GM18870 (cell line): Measurements from ENCODE around the gene MTUS2.

Experiments
- ATAC-seq: cut with Tn5 transposase; IDR thresholded peaks from one replicate; pipeline ENCODE4 v1.9.1; 2021; ENCODE audit warnings: moderate library complexity; ENCODE audit not compliant: unreplicated experiment

Gene MTUS2

DNA sequence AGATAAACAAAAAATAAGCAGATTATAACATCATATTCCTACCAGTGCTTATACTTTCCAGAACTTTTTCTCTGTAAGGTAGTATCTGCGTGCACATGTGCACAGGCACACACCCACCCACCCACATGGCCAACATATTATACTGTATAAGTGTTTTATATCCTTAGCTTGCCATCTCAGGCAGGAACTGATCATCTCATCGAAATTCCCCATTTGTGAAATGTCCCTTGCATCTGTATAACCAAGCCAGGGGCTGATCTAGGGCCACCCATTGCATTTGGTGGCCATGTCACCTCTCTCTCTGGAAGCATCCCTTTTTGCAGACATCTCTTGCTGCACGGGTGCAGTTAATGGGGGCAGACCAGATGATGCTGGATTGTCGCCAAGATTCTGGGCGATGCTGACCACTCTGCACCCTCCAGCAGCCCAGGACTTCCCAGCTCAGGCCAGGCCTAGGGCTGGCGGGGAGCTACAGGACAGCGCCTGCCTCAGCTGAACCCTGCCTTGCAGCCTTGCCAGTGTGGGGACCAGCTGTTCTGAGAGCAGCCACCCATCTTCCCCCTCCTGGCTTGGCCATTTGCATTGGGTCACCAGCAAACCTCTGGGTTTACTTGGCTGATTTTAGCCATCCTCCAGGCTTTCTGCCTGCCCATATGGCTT, 679.5 kb downstream of the MTUS2 start:
- ATAC-seq, result no peak

- no peak for ATAC-seq
Measured at GRCh38 chr13:29500386-29500785, 680.2 kb downstream of the MTUS2 start.

DNA sequence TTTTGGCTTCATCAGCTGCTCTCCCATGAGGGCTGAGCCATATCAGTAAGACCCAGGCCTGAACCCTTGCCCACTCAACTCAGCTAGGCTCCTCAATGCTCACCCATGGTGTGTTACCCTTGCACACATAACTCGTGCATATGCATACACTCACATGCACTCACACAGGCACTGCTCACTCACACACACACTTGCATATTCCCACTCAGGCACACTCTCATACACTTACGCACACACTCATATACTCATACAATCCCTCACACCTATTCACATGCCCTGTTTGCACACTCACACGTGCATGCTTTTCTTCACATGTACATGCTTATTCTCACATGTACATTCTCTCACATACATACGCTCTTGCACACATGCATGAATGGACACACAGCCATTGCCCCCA, 681.5 kb downstream of the MTUS2 start:
- no peak for ATAC-seq

DNA sequence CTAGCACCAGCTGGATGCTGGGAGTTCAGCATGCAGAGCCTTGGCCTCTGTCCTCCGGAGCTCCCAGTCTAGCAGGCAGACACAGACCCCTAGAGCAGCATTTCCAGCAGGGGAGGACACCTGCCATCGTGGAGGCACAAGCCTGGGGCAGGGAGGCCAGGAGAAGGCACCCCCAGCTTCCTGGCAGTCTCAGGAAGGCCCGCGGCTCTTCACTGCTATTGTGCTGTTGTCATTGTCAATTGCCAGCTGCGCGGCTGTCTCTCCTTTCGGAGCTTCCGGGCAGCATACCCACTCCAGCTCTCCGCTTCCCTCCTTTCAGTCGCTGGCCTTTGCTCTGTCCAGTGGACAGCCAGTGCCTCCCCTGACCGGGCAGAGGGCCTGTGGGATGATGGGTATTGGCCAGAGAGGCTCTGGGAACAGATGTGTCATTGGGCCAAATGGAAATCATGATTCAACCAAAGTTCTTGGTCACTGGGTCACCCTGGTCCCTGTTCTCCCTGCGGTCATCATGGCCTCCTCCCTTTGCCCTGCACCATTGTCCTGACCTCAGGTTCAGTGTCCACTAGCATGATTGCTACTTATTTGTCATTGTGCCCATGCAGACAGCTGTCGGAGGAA, 682.4 kb downstream of the MTUS2 start:
- ATAC-seq, result no peak

DNA sequence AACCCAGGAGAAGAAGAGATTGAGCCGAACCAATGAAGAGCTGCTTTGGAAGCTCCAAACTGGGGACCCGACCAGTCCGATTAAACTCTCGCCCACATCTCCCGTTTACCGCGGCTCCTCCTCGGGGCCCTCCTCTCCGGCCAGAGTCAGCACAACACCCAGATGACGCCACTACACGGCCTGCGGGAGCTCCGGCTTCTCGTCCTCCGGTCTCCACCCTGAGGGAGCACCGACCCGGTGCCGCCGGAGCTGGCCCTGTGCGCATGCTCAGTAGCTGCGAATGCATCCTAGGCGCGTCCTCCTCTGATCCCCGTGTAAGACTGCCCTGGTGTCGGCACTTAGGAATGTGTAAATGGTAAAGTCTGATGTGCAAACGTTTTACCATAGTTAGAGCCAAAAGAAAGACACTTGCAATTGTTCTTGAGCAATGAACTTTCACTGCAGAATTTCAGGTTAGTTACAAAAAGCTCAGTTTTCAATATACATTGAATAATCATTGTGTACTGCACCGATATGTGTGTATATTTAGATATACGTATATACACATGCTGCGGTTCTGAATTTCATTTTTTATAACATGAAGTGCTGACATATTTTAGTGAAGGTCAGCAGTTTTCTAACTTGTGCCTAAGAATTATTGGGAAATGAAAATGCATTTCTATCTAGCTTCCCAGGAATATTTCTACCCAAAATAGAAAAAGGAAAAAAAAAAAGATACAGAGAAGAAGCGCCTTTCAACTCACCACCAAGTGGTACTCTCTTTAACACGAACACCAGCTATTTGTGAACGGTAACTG, 683.1 kb downstream of the MTUS2 start:
- ATAC-seq, result no peak

- ATAC-seq, result no peak
Measured at GRCh38 chr13:29504691-29505090, 684.6 kb downstream of the MTUS2 start.

GRCh38 chr13:29505511-29505910, 685.4 kb downstream of the MTUS2 start:
- ATAC-seq, result no peak

GRCh38 chr13:29505950-29506349, 685.8 kb downstream of the MTUS2 start:
- ATAC-seq, result no peak

DNA sequence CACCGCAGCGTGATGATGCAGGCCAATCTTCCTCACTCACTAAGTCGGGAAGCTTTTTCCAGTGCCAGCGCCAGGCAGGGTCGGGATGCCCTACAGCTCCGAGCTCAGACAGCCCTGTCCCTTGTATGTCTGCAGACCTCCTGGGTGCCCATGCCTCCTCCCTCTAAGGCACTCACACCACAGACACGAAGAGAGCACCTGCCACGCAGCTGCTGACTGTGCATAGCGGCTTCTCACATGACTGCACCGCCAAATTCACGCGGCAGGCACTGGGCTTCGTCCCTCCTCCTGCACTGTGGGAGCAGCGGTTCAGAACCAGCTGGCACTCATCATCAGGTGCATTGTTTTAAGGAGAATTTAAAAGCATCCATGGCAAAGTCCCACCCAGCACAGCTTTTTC, 687.2 kb downstream of the MTUS2 start:
- no peak for ATAC-seq

- no peak for ATAC-seq
Measured at GRCh38 chr13:29508130-29508875, 688.2 kb downstream of the MTUS2 start.

- ATAC-seq, result no peak
Measured at GRCh38 chr13:29508876-29509252, 688.7 kb downstream of the MTUS2 start.

DNA sequence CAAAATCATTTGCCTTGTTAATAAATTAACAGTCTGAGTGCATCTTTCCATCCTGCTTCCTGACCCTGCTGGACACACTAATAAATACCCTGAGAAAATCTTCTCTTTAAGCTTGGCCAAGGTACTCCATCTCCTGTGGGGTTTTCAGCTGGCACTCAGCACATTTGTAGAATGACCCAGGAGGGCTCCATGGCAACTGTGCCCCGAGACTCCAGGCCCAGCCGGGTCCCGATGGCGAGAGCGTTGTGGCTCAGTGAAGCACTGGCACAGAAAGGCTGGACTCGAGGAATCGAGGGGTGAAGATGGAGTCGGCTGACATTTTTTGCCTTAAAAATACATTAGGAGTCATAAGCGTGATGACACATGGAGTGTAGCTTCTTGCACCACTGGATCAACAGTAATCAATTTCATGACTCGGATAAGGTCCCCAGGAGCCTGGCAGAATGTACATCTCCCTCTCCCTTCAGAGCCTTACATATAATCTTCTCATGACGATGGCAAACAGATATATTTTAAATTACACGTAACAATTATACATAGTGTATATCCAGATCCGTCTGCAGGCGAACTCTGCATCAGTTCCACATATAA, 690.0 kb downstream of the MTUS2 start:
- no peak for ATAC-seq

DNA sequence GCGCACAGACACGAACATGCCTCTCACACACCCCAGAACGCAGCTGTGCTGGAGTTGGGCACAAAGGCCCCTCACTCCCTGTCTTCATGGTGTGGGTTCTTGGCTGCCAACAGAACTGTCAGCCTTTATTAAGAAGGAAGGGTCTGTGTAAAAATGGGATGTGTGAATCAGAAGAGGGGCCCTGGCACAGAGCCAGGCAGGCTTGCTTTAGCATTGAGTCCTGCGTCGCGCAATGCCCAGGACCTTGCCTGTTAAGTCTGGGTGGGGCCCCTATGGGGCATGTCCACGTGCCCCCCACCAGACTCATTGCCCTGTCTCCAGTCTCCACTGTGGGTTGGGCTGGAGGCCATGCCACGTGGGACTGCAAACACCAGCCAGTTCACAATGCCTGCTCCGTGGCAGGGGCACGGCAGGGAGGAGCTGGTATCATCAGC, 690.5 kb downstream of the MTUS2 start:
- ATAC-seq, result no peak

GRCh38 chr13:29511106-29511796, 691.1 kb downstream of the MTUS2 start:
- no peak for ATAC-seq

GRCh38 chr13:29511980-29512379, 691.8 kb downstream of the MTUS2 start:
- no peak for ATAC-seq

- ATAC-seq, result no peak
Measured at GRCh38 chr13:29513002-29513980, 693.2 kb downstream of the MTUS2 start.

DNA sequence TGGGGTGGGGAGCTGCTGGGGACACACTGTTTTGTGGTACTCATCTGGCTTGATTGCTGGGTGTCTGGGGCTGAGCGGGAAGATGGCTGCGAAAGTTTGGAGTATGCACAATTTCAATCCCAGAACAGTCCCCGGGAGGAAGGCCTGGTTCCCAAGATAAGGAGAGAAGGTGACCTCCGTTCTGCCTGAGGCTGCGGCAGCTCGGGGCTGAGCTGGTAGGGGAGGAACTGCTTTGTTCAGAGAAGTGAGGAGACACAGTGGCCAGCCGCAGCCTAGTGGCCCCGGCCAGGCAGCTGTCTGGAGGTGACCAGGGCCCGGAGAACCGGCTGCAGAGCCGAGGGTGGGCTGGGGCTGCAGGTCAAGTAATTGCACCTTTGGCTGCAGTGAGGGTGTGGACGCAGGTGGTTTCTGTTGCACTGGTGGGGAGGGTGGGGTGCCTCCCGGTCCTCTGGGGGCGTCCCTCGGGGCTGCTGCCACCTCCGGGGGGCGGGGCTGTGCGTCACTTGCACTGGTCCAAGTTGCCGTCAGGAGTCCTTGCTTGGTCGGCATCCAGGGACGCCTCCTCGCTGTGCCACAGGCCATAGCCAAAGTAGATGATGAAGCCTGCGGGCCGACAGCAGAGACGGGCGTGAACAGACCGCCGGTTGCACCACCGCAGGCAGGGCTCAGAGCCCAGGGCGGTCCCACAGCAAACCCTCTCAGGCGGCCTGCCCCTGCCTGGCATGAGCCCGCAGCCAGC, 694.0 kb downstream of the MTUS2 start:
- ATAC-seq, result no peak

DNA sequence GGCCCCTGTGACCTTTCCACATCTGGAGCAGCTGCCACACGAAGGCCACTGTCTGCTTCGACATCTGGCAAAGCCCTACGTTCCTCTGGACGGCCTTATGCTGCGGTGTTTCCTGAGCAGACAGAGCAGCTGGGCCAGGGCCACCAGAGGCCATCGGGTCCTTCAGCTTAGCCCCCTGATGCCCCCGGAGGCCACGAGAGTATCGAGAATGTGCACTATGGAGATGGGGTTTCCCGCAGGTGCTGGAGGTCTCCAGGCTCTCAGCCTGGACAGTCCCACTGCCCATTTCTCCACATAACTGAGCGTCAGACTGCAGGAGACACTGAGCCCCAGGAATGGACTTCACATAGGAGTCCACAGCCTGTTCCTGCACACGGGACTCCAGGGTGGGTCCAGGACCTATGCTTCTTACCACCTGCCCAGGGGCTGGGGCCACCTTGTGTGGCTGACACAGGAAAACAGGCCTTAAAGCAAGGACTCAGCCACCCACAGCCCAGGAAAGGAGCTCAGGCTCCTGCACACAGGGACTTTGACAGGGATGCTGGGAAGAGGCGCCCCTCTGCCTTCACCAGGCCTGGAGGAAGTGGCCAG, 694.7 kb downstream of the MTUS2 start:
- ATAC-seq, result no peak
